ENCODE data around the gene ADI1. TPM values are rescaled to one million over a fixed set of nuclear protein-coding genes. Genes with fewer than 3 reads are reported as not detected.
"Not testable (repeated sequence)": the region's sequence is repeated elsewhere in the genome, so short reads cannot be mapped to it uniquely, and the experiment has no call there.

Gene ADI1
- total and polyA plus RNA-seq, 5 donors from 2014 or later = 21.2 to 52.4 (median 48.9) TPM

DNA sequence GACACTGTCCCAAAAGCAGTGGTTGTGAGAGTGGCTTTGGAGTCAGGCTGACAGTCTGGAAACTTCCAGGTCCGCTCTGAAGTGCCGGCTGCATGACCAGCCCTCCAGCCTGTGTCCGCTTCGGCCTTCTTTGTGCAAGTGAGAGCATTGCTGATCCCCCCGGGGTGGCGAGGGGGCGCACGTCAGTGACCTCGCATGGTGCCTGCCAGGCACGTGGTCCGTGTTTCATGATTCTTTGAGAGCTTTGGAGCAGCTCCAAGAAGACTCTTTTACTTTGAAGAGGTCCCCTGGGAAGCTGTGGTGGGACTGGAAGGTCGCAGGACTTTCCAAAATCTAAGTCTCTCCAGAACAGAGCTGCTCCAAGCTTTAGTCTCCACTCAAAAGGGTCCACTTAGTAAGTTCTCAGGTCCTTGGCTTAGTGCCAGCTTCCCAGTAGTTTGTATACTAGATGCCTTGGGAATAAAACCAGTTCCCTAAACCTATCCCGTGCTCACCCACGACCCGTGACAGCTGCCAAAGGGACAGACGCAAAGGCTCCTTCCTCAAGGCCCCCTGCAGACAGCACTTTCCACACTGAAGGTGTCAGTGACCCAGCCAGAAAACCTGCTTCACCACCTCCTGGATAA, 68.8 kb downstream of the ADI1 start:
- Mint-ChIP-seq H3K27ac (peak overlapping the region in 2 of 3 donors; percentile 36 to 56), H3K9me3 (no peaks in the 10 kb centered on the region), H3K27me3 (no peaks in the 10 kb centered on the region), H3K36me3 (peaks cover 34% of the 10 kb centered on the region), H3K4me1 (peaks cover 0 to 2% (median 1%) of the 10 kb centered on the region in 4 donors), H3K4me3 (no peak overlapping the region)
- DNase-seq (no peak), ATAC-seq (ENCODE audit: low read depth in 2 of 2) (no peak)
- H3K4me3 ChIP-seq (ENCODE audit: low read depth, low read length) = no peak overlapping the region
- peaks cover 74% of the 10 kb centered on the region for H3K36me3 ChIP-seq (ENCODE audit: control insufficient read depth, insufficient read depth, low read length)
- H3K9me3 ChIP-seq (ENCODE audit: control insufficient read depth in 2 of 2, low read length in 2 of 2) = no peaks in the 10 kb centered on the region
- H3K27ac ChIP-seq (ENCODE audit: insufficient read depth, low read length, poor library complexity, severe bottlenecking) = no peak overlapping the region
- no peaks in the 10 kb centered on the region for H3K4me1 ChIP-seq (ENCODE audit: control insufficient read depth, insufficient read depth, low read length, poor library complexity, severe bottlenecking)
- H3K27me3 ChIP-seq (ENCODE audit: control insufficient read depth, insufficient read depth, low read length) = no peaks in the 10 kb centered on the region

- Histone ChIP-seq H3K9me3 (ENCODE audit: control insufficient read depth in 2 of 2, low read length in 2 of 2) (no peaks in the 10 kb centered on the region), H3K4me3 (ENCODE audit: low read depth, low read length) (no peak overlapping the region), H3K27me3 (ENCODE audit: control insufficient read depth, insufficient read depth, low read length) (no peaks in the 10 kb centered on the region), H3K27ac (ENCODE audit: insufficient read depth, low read length, poor library complexity, severe bottlenecking) (no peak overlapping the region), H3K4me1 (ENCODE audit: control insufficient read depth, insufficient read depth, low read length, poor library complexity, severe bottlenecking) (no peaks in the 10 kb centered on the region), H3K36me3 (ENCODE audit: control insufficient read depth, insufficient read depth, low read length) (peaks cover 78% of the 10 kb centered on the region)
- ATAC-seq (ENCODE audit: low read depth in 2 of 2) = no peak
- Mint-ChIP-seq H3K4me3 (no peak overlapping the region), H3K4me1 (peaks cover 0 to 2% (median 1%) of the 10 kb centered on the region in 4 donors), H3K27me3 (no peaks in the 10 kb centered on the region), H3K36me3 (peaks cover 36% of the 10 kb centered on the region), H3K27ac (peak overlapping the region in 1 of 3 donors; percentile 52), H3K9me3 (no peaks in the 10 kb centered on the region)
- DNase-seq = no peak
Observed at GRCh38 chr2:3449936-3450335, 69.4 kb downstream of the ADI1 start.

GRCh38 chr2:3449086-3449485, 70.2 kb downstream of the ADI1 start:
- no peak overlapping the region for H3K27ac ChIP-seq (ENCODE audit: insufficient read depth, low read length, poor library complexity, severe bottlenecking)
- Mint-ChIP-seq H3K4me3 (no peak overlapping the region), H3K36me3 (peaks cover 41% of the 10 kb centered on the region), H3K27me3 (no peaks in the 10 kb centered on the region), H3K27ac (no peak overlapping the region), H3K9me3 (no peaks in the 10 kb centered on the region), H3K4me1 (peaks cover 0 to 2% (median 1%) of the 10 kb centered on the region in 4 donors)
- DNase-seq (no peak), ATAC-seq (ENCODE audit: low read depth in 2 of 2) (no peak)
- H3K4me3 ChIP-seq (ENCODE audit: low read depth, low read length) = no peak overlapping the region
- H3K9me3 ChIP-seq (ENCODE audit: control insufficient read depth in 2 of 2, low read length in 2 of 2) = no peaks in the 10 kb centered on the region
- no peaks in the 10 kb centered on the region for H3K4me1 ChIP-seq (ENCODE audit: control insufficient read depth, insufficient read depth, low read length, poor library complexity, severe bottlenecking)
- peaks cover 81% of the 10 kb centered on the region for H3K36me3 ChIP-seq (ENCODE audit: control insufficient read depth, insufficient read depth, low read length)
- no peaks in the 10 kb centered on the region for H3K27me3 ChIP-seq (ENCODE audit: control insufficient read depth, insufficient read depth, low read length)

DNA sequence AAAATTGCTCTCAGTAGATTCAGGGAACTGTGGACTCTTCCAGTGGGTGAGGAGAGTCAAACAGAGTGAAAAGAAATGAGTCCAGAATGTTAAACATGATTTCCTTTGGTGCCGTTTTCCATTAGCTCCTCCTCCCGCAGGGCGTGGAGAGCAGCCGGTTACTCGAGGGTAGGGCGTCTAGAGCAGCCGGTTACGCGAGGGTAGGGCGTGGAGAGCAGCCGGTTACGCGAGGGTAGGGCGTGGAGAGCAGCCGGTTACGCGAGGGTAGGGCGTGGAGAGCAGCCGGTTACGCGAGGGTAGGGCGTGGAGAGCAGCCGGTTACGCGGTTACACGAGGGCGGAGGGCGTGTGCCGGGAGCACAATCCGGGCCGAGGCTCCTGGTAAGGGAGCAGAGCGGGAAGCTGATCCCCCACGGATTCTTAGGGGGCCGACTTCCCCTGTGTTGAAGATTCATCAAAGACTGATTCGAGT, 70.9 kb downstream of the ADI1 start:
- H3K4me1 Mint-ChIP-seq; H3K27ac ChIP-seq (ENCODE audit: insufficient read depth, low read length, poor library complexity, severe bottlenecking); H3K27me3 ChIP-seq (ENCODE audit: control insufficient read depth, insufficient read depth, low read length); H3K27me3 Mint-ChIP-seq; H3K4me3 Mint-ChIP-seq; H3K9me3 ChIP-seq (ENCODE audit: control insufficient read depth in 2 of 2, low read length in 2 of 2); H3K9me3 Mint-ChIP-seq; DNase-seq; H3K4me3 ChIP-seq (ENCODE audit: low read depth, low read length); H3K4me1 ChIP-seq (ENCODE audit: control insufficient read depth, insufficient read depth, low read length, poor library complexity, severe bottlenecking); ATAC-seq (ENCODE audit: low read depth in 2 of 2); H3K27ac Mint-ChIP-seq: not testable (repeated sequence)
- H3K36me3 Mint-ChIP-seq = peaks cover 47% of the 10 kb centered on the region
- peaks cover 83% of the 10 kb centered on the region for H3K36me3 ChIP-seq (ENCODE audit: control insufficient read depth, insufficient read depth, low read length)

DNA sequence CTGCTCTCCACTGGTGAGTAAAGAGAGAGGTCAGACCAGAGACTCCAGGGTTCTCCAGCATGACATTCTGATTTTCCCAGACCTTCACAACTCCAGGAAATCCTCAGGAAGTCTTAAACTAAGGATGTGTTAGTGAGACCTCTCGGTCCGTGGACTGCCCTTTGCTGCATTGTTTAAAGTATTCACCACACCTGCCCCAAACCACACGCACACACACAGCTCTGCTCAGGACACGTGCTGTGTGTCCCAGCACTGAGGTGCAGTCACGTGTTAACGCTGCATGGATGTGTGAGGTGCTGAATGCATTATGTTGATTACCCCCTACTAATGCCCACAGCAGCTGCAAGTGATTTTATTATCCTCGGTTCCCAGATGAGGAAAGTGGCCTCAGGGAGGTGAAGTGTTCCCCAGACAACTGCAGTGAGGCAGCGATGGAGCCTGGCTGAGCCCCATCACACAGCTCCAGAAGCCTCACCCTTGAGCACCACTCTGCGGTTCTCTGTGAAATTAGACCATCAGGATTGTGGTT, 71.5 kb downstream of the ADI1 start:
- Mint-ChIP-seq H3K9me3 (no peaks in the 10 kb centered on the region), H3K36me3 (peaks cover 49% of the 10 kb centered on the region), H3K4me3 (no peak overlapping the region), H3K27me3 (no peaks in the 10 kb centered on the region), H3K4me1 (peaks cover 0 to 2% (median 2%) of the 10 kb centered on the region in 4 donors), H3K27ac (no peak overlapping the region)
- Histone ChIP-seq H3K4me3 (ENCODE audit: low read depth, low read length) (no peak overlapping the region), H3K27me3 (ENCODE audit: control insufficient read depth, insufficient read depth, low read length) (no peaks in the 10 kb centered on the region), H3K27ac (ENCODE audit: insufficient read depth, low read length, poor library complexity, severe bottlenecking) (no peak overlapping the region), H3K4me1 (ENCODE audit: control insufficient read depth, insufficient read depth, low read length, poor library complexity, severe bottlenecking) (no peaks in the 10 kb centered on the region), H3K9me3 (ENCODE audit: control insufficient read depth in 2 of 2, low read length in 2 of 2) (no peaks in the 10 kb centered on the region), H3K36me3 (ENCODE audit: control insufficient read depth, insufficient read depth, low read length) (peaks cover 80% of the 10 kb centered on the region)
- ATAC-seq (ENCODE audit: low read depth in 2 of 2) = no peak
- DNase-seq = no peak

Other genes starting within 250 kb of the ADI1 start
- gene EIPR1, start 141.7 kb downstream of the ADI1 start, total RNA-seq = 26.6 TPM
- gene EIPR1, start 141.7 kb downstream of the ADI1 start, polyA plus RNA-seq = 10 to 100 TPM; 31.1 to 44.8 (median 35.2) TPM
- gene TRAPPC12, start 139.8 kb downstream of the ADI1 start, total RNA-seq = 97.3 TPM
- 10 to 100 TPM; 30.5 to 47.7 (median 33.0) TPM for gene TRAPPC12, start 139.8 kb downstream of the ADI1 start, polyA plus RNA-seq
- gene RNASEH1, start 38.8 kb upstream of the ADI1 start, total RNA-seq = 30.3 TPM
- gene RNASEH1, start 38.8 kb upstream of the ADI1 start, polyA plus RNA-seq = 10 to 100 TPM; 29.7 to 33.2 (median 31.8) TPM
- gene RPS7, start 55.7 kb upstream of the ADI1 start, total RNA-seq = 1,337 TPM
- gene RPS7, start 55.7 kb upstream of the ADI1 start, polyA plus RNA-seq = 1,000 to 10,000 TPM in 3 of 4 donors, 100 to 1,000 TPM in 1; 912 to 1,324 (median 1,217) TPM
- not detected for gene COLEC11, start 75.6 kb upstream of the ADI1 start, total RNA-seq
- gene COLEC11, start 75.6 kb upstream of the ADI1 start, polyA plus RNA-seq = not detected
- gene ALLC, start 138.7 kb upstream of the ADI1 start, total RNA-seq = not detected
- not detected for gene ALLC, start 138.7 kb upstream of the ADI1 start, polyA plus RNA-seq
- not detected for gene DCDC2C, start 184.0 kb upstream of the ADI1 start, total RNA-seq
- not detected for gene DCDC2C, start 184.0 kb upstream of the ADI1 start, polyA plus RNA-seq